HCT116 (cell line): ENCODE results near the gene NPIPB8.

Source experiments
- ATF3 ChIP-seq: IDR thresholded peaks from 2 replicates; pipeline ENCODE4 v1.6.1; 2012
- CTCF ChIP-seq, 3 experiments: fragments of 200-600 bp in 1 of 3; sonication (generic) in 1 of 3; IDR thresholded peaks in 2 of 3; conservative IDR thresholded peaks in 1 of 3; 2 replicates each; pipeline ENCODE4 v1.5.1; 2012 to 2017; ENCODE audit warnings: low read depth in 2 of 3, low read length in 2 of 3, antibody characterized with exemption in 1 of 3, borderline replicate concordance in 1 of 3, control low read depth in 1 of 3, mild to moderate bottlenecking in 1 of 3, mixed read lengths in 1 of 3, mixed run types in 1 of 3, moderate library complexity in 1 of 3; ENCODE audit not compliant: insufficient read depth in 1 of 3
- EZH2 ChIP-seq: fragments of 200-600 bp; sonication (generic); IDR thresholded peaks from 2 replicates; pipeline ENCODE4 v1.6.1; 2017; ENCODE audit warnings: antibody characterized with exemption, mixed run types
- POLR2A ChIP-seq: IDR thresholded peaks from 2 replicates; pipeline ENCODE4 v1.7.0; 2011; ENCODE audit warnings: borderline replicate concordance; ENCODE audit not compliant: insufficient read depth, insufficient read length; ENCODE audit errors: extremely low read depth

- TF ChIP-seq POLR2A (no peak), CTCF (IDR thresholded peaks at IDR 0.05 in 2 of 3, conservative IDR thresholded peaks at IDR 0.05 in 1 of 3; ENCODE audit: borderline replicate concordance in 1 of 3, insufficient read depth in 1 of 3, low read depth in 2 of 3, low read length in 2 of 3) (no peak), ATF3 (no peak), EZH2 (no peak)
Observed at GRCh38 chr16:28616636-28617035, 21.2 kb upstream of the NPIPB8 start.
